Type B pancreatic cell (in vitro differentiated cells): Measurements from ENCODE around the gene EML2. TPM values are rescaled to one million over a fixed set of nuclear protein-coding genes. Genes with fewer than 3 reads are reported as not detected.

Experiments
- DNase-seq: peaks from one replicate; pipeline ENCODE4 v3.0.0; 2021; ENCODE audit warnings: mixed read lengths; ENCODE audit not compliant: unreplicated experiment; ENCODE audit errors: extremely low spot score
- H3K27ac Mint-ChIP-seq: 2 replicates; pipeline ENCODE4 v1.8.0; 2021; ENCODE audit warnings: mild to moderate bottlenecking, mixed read lengths
- H3K27me3 Mint-ChIP-seq: 2 replicates; pipeline ENCODE4 v1.8.0; 2021; ENCODE audit warnings: mixed read lengths
- H3K36me3 Mint-ChIP-seq: 2 replicates; pipeline ENCODE4 v1.8.0; 2021; ENCODE audit warnings: mixed read lengths
- H3K4me1 Mint-ChIP-seq: one replicate; pipeline ENCODE4 v1.8.0; 2021; ENCODE audit warnings: mixed read lengths; ENCODE audit not compliant: unreplicated experiment
- H3K4me3 Mint-ChIP-seq: 2 replicates; pipeline ENCODE4 v1.8.0; 2021; ENCODE audit warnings: mild to moderate bottlenecking, mixed read lengths
- H3K9me3 Mint-ChIP-seq: 2 replicates; pipeline ENCODE4 v1.8.0; 2021; ENCODE audit warnings: mixed read lengths
- CTCF ChIP-seq: fragments of 200-600 bp; sonication (generic); conservative IDR thresholded peaks from 2 replicates; pipeline ENCODE4 v1.5.0; 2021; ENCODE audit warnings: antibody characterized with exemption, mild to moderate bottlenecking
- total RNA-seq: library from RNA; stranded (reverse); gene quantifications from 2 replicates; pipeline ENCODE4 v1.2.1, GENCODE V29; 2021; ENCODE audit warnings: low replicate concordance

Gene EML2
- total RNA-seq, 1 donor from 2014 or later = 46.9 TPM

GRCh38 chr19:45641274-45642105, 2.3 kb upstream of the EML2 start:
- TF ChIP-seq CTCF = no peak
- H3K36me3 Mint-ChIP-seq = peaks cover 6% of the 10 kb centered on the region
- peak; percentile 82 for DNase-seq
- H3K4me1 Mint-ChIP-seq = peaks cover 41% of the 10 kb centered on the region
- H3K27ac Mint-ChIP-seq = peak overlapping the region; percentile 97
- peaks cover 15% of the 10 kb centered on the region for H3K27me3 Mint-ChIP-seq
- peaks cover 8% of the 10 kb centered on the region for H3K9me3 Mint-ChIP-seq
- peak overlapping the region; percentile 80 for H3K4me3 Mint-ChIP-seq

- H3K27me3 Mint-ChIP-seq = peaks cover 9% of the 10 kb centered on the region
- DNase-seq = no peak
- H3K9me3 Mint-ChIP-seq = peaks cover 8% of the 10 kb centered on the region
- peaks cover 35% of the 10 kb centered on the region for H3K4me1 Mint-ChIP-seq
- no peak for TF ChIP-seq CTCF
- H3K27ac Mint-ChIP-seq = peak overlapping the region; percentile 97
- H3K36me3 Mint-ChIP-seq = peaks cover 6% of the 10 kb centered on the region
- peak overlapping the region; percentile 80 for H3K4me3 Mint-ChIP-seq
These were observed 1.7 kb upstream of the EML2 start for GRCh38 chr19:45640849-45641273.

- Mint-ChIP-seq H3K4me3 (peak overlapping the region; percentile 93), H3K36me3 (peaks cover 6% of the 10 kb centered on the region), H3K27ac (peak overlapping the region; percentile 96), H3K9me3 (peaks cover 8% of the 10 kb centered on the region), H3K27me3 (peaks cover 3% of the 10 kb centered on the region), H3K4me1 (peaks cover 27% of the 10 kb centered on the region)
- no peak for DNase-seq
- TF ChIP-seq CTCF = no peak
These were observed 1.1 kb downstream of the EML2 start for GRCh38 chr19:45637890-45638667.

GRCh38 chr19:45636902-45637301, 2.3 kb downstream of the EML2 start:
- H3K9me3 Mint-ChIP-seq = peaks cover 8% of the 10 kb centered on the region
- H3K27me3 Mint-ChIP-seq = no peaks in the 10 kb centered on the region
- peak overlapping the region; percentile 50 for H3K27ac Mint-ChIP-seq
- H3K4me1 Mint-ChIP-seq = peaks cover 28% of the 10 kb centered on the region
- DNase-seq = no peak
- H3K36me3 Mint-ChIP-seq = peaks cover 9% of the 10 kb centered on the region
- no peak for TF ChIP-seq CTCF
- peak overlapping the region; percentile 62 for H3K4me3 Mint-ChIP-seq

- Mint-ChIP-seq H3K27ac (no peak overlapping the region), H3K27me3 (no peaks in the 10 kb centered on the region), H3K36me3 (peaks cover 9% of the 10 kb centered on the region), H3K4me3 (no peak overlapping the region), H3K9me3 (peaks cover 7% of the 10 kb centered on the region), H3K4me1 (peaks cover 24% of the 10 kb centered on the region)
- TF ChIP-seq CTCF = no peak
- no peak for DNase-seq
These were observed 2.9 kb downstream of the EML2 start for GRCh38 chr19:45636275-45636674.
